GM21786 (cell line): Measurements from ENCODE around the gene PLA2G4F.
"Not testable (repeated sequence)": the region's sequence is repeated elsewhere in the genome, so short reads cannot be mapped to it uniquely, and the experiment has no call there.

ENCODE experiments used
- ATAC-seq: cut with Tn5 transposase; IDR thresholded peaks from one replicate; pipeline ENCODE4 v1.9.1; 2021; ENCODE audit not compliant: unreplicated experiment

The PLA2G4F gene

DNA sequence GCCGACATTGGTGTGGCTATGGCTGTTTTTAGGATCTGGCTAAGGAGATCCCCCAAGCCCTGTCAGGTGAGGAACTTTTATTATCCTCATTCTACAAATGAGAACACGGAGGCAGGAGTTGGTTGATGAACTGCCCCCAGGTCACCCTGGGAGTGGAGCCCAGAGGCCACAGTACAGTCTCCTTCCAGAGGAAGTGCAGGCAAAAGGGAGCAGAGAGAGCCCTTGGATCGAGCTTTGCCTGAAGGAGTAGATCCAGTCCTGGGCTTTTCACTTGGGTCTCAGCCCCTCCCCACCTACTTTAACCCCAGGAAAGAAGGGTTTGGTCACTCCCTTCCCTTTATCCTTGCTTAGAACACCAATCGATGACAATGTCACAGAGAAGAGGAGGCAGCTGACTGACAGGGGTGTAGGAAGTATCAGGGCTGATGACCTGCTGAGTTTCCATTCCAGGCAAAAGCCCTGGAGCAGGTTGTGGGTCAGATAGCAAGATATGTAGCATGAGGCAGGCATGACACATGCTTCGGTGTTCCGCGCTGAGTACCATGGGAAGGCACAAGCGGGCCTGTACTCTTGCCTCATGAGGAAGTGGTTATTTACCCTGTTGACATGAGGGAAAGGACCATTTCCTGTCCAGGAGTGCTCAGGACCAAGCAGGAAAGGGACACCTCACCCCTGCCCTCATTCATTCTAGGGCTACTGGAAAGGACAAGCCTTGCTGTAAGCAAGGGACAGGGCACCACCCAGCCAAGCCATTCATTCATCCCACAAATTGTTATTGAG is 56.2 kb downstream of the PLA2G4F start:
- ATAC-seq = no peak

- ATAC-seq = no peak
These were observed 59.4 kb downstream of the PLA2G4F start for GRCh38 chr15:42097018-42097417.

- ATAC-seq = no peak
These were observed 61.9 kb downstream of the PLA2G4F start, which contains the start of gene PLA2G4D for GRCh38 chr15:42094512-42094963. TSS of gene PLA2G4D (minus strand) at chr15:42094562. CDS start at chr15:42094459, 103 bp downstream.

DNA sequence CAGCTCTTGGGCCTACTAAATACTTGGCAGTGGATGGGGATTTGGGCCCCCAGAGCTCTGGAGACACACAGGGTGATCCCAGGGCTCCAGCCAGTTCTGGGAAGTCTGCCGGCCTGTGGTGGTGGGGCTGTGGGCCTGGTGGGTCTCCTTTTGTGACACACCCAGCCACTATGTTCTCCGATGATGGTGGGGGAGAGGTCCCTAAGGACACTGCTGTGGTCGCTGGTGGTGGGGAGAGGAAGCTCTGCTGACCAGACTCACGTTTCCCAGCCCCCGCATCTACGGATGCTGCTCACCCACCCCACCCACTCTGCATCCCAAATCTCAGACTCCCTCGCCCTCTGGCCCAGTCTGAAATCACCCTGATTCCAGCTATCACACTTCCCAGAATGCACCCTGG is 62.5 kb downstream of the PLA2G4F start:
- no peak for ATAC-seq

GRCh38 chr15:42092398-42093318 is 63.8 kb downstream of the PLA2G4F start:
- no peak for ATAC-seq

- ATAC-seq = not testable (repeated sequence)
These were observed 64.6 kb downstream of the PLA2G4F start for GRCh38 chr15:42091753-42092397.

DNA sequence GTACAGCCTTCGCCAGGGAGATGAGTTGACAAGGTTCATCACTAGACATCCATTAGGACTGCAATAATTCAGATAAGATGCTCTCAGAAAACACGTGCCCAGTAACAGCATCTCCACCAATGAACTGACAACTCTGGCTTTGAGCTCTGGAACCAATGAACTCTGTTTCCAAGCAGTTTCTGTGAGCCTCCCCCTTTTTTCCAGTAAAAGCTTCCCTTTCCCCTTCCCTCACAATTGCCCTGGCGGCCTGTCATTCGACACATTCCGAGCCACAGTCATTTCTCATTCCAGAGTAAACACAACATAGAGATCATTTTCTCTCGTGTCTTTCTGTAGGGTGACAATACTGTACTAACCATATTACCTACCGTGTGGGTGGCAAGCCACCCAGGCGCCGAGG is 65.7 kb downstream of the PLA2G4F start:
- no peak for ATAC-seq

DNA sequence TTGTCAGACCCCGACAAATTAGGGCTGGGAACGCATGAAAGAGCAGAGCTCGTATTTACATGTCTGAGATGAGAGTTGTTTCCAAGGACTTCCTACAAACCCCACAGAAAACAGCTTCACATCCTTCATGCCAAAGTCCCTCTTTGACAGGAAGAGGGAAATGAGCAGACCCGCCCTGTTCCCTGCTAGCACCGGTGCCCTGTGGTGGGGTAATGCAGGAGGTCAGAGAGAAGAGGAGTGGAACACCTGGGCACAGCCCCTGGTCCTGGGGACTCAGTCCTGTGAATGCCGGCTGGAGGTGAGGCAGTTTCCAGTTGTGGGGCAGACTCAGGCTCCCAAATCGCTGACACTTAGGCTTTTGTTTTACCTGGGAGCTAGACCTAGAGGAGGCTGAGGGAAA is 66.1 kb downstream of the PLA2G4F start:
- no peak for ATAC-seq

GRCh38 chr15:42089942-42090341 is 66.5 kb downstream of the PLA2G4F start:
- ATAC-seq = no peak
